OCI-LY7 (cell line): Measurements from ENCODE around the gene FGF11. TPM values are rescaled to one million over a fixed set of nuclear protein-coding genes. Genes with fewer than 3 reads are reported as not detected.
A peak's percentile ranks its signal among the peaks of the same experiment; 100 is the strongest.

Source experiments
- BruUV-seq: library from RNA; stranded (reverse); fragments of 400-500 nt; replicated peaks from 2 replicates; lab custom pipeline; 2021; lab: Mats Ljungman, UMichigan
- CTCF ChIA-PET: fragments of 300-600 bp; sonication (Branson Sonifier 250); formaldehyde crosslinking; loops from one replicate; lab custom pipeline; 2022; ENCODE audit warnings: antibody characterized with exemption; ENCODE audit not compliant: unreplicated experiment; lab: Charles Lee
- POLR2A ChIA-PET: fragments of 300-600 bp; sonication (Branson Sonifier 250); formaldehyde crosslinking; loops from one replicate; lab custom pipeline; 2022; ENCODE audit warnings: antibody characterized with exemption; lab: Charles Lee
- DNase-seq: peaks from one replicate; pipeline ENCODE4 v3.0.0-alpha.2; 2015; ENCODE audit warnings: low spot score
- H2AFZ ChIP-seq: fragments of 200-600 bp; sonication (generic), shearing (Covaris generic); 2 replicates; pipeline ENCODE4 v1.6.1; 2014; ENCODE audit warnings: mild to moderate bottlenecking, antibody characterized with exemption, low read length, moderate library complexity
- H3K27ac ChIP-seq: fragments of 200-600 bp; sonication (generic); 2 replicates; pipeline ENCODE4 v1.5.1; 2014; ENCODE audit warnings: mixed run types, low read depth, mild to moderate bottlenecking, moderate library complexity, low read length, inconsistent platforms; ENCODE audit not compliant: poor library complexity, severe bottlenecking
- H3K36me3 ChIP-seq: fragments of 200-600 bp; sonication (generic); 2 replicates; pipeline ENCODE4 v1.6.1; 2014; ENCODE audit warnings: mild to moderate bottlenecking, antibody characterized with exemption, low read length, moderate library complexity, mixed read lengths; ENCODE audit not compliant: insufficient read depth
- H3K4me1 ChIP-seq: fragments of 200-600 bp; sonication (generic); 2 replicates; pipeline ENCODE4 v1.5.1; 2014; ENCODE audit warnings: mild to moderate bottlenecking, low read length; ENCODE audit not compliant: insufficient read depth, poor library complexity, severe bottlenecking
- H3K4me2 ChIP-seq: fragments of 200-600 bp; sonication (generic); 2 replicates; pipeline ENCODE4 v1.6.1; 2014; ENCODE audit warnings: mild to moderate bottlenecking, low read length
- H3K4me3 ChIP-seq: fragments of 200-600 bp; sonication (generic); 2 replicates; pipeline ENCODE4 v1.5.1; 2014; ENCODE audit warnings: mild to moderate bottlenecking, low read depth, low read length; ENCODE audit not compliant: poor library complexity, severe bottlenecking
- H3K79me2 ChIP-seq: fragments of 200-600 bp; sonication (generic); 2 replicates; pipeline ENCODE4 v1.6.1; 2016; ENCODE audit warnings: low read depth, mild to moderate bottlenecking, low read length, moderate library complexity, mixed read lengths; ENCODE audit not compliant: insufficient read depth
- H3K9me2 ChIP-seq: fragments of 200-600 bp; sonication (generic); 2 replicates; pipeline ENCODE4 v1.6.1; 2016; ENCODE audit warnings: mild to moderate bottlenecking, low read length, mixed read lengths; ENCODE audit not compliant: insufficient read depth
- H3K9me3 ChIP-seq: fragments of 200-600 bp; sonication (generic); 2 replicates; pipeline ENCODE4 v1.6.1; 2014; ENCODE audit warnings: mild to moderate bottlenecking, mixed run types, low read length, mixed read lengths
- H4K20me1 ChIP-seq: fragments of 200-600 bp; sonication (generic); 2 replicates; pipeline ENCODE4 v1.6.1; 2014; ENCODE audit warnings: mild to moderate bottlenecking, antibody characterized with exemption, low read length, moderate library complexity, mixed read lengths; ENCODE audit not compliant: insufficient read depth
- CTCF ChIP-seq: fragments of 200-600 bp; sonication (generic); conservative IDR thresholded peaks from 2 replicates; pipeline ENCODE4 v1.5.1; 2014; ENCODE audit warnings: mild to moderate bottlenecking, antibody characterized with exemption, low read length, moderate library complexity, mixed read lengths
- EZH2phosphoT487 ChIP-seq: fragments of 200-600 bp; sonication (generic); IDR thresholded peaks from 2 replicates; pipeline ENCODE4 v1.6.1; 2018; ENCODE audit warnings: low read depth, borderline replicate concordance, mild to moderate bottlenecking, mixed run types, antibody characterized with exemption, low read length, moderate library complexity, mixed read lengths
- intact Hi-C: fragments of 100-400 bp; cut with micrococcal nuclease; formaldehyde crosslinking; loops from one replicate; pipeline ENCODE4 v1.10.0; 2022; ENCODE audit not compliant: unreplicated experiment
- total RNA-seq, 2 experiments: library from RNA; depleted of rRNA in 1 of 2; stranded (reverse); fragments of >200 nt in 1 of 2; shearing (Covaris generic) in 1 of 2; gene quantifications; 2 replicates each; pipeline ENCODE4 v1.2.3, GENCODE V29; 2014 to 2022

Gene FGF11
- total RNA-seq, 2 experiments from 2014 or later = 1.3 to 11.0 TPM

GRCh38 chr17:7440834-7441195 is 1.5 kb downstream of the FGF11 start:
- peaks cover 4% of the 10 kb centered on the region; the same call in 1 of the 2 replicates for H3K79me2 ChIP-seq
- H3K9me2 ChIP-seq = no peaks in the 10 kb centered on the region
- intact Hi-C loops = no loop called here
- peak overlapping the region; percentile 39; the same call in 1 of the 2 replicates for H2AFZ ChIP-seq
- POLR2A ChIA-PET = interaction anchor here (1.8 kb wide), 1 partner anchor 11 kb away, joined by 5 read pairs; no protein-coding TSS in a partner anchor
- no peak overlapping the region for H3K27ac ChIP-seq
- BruUV-seq = no TSS peak
- H3K9me3 ChIP-seq = no peaks in the 10 kb centered on the region
- H3K4me1 ChIP-seq = peaks cover 40% of the 10 kb centered on the region
- H3K36me3 ChIP-seq = no peaks in the 10 kb centered on the region
- peak overlapping the region; percentile 63 for H3K4me3 ChIP-seq
- H4K20me1 ChIP-seq = no peaks in the 10 kb centered on the region
- DNase-seq = no peak
- CTCF ChIA-PET = interaction anchor here (0.6 kb wide), 2 partner anchors 43 to 85 kb away, joined by 3 read pairs; partner anchors contain the start of gene POLR2A
- TF ChIP-seq EZH2phosphoT487 (no peak), CTCF (no peak)
- peak overlapping the region; percentile 99 for H3K4me2 ChIP-seq

GRCh38 chr17:7441266-7441665 is 2.0 kb downstream of the FGF11 start:
- no TSS peak for BruUV-seq
- H3K27ac ChIP-seq = no peak overlapping the region
- no peaks in the 10 kb centered on the region for H3K9me2 ChIP-seq
- peaks cover 2% of the 10 kb centered on the region; the same call in 1 of the 2 replicates for H3K79me2 ChIP-seq
- TF ChIP-seq EZH2phosphoT487 (no peak), CTCF (no peak)
- no peak for DNase-seq
- H3K36me3 ChIP-seq = no peaks in the 10 kb centered on the region
- ChIA-PET POLR2A (interaction anchor here (1.8 kb wide), 1 partner anchor 11 kb away, joined by 5 read pairs; no protein-coding TSS in a partner anchor), CTCF (interaction anchor here (0.6 kb wide), 2 partner anchors 43 to 85 kb away, joined by 3 read pairs; partner anchors contain the start of gene POLR2A)
- H3K4me3 ChIP-seq = no peak overlapping the region
- no peak overlapping the region; the same call in 1 of the 2 replicates for H3K4me2 ChIP-seq
- no peaks in the 10 kb centered on the region for H3K9me3 ChIP-seq
- H2AFZ ChIP-seq = no peak overlapping the region
- intact Hi-C loops = no loop called here
- no peaks in the 10 kb centered on the region for H4K20me1 ChIP-seq
- peaks cover 37% of the 10 kb centered on the region for H3K4me1 ChIP-seq

- H3K4me2 ChIP-seq = no peak overlapping the region
- intact Hi-C loops = no loop called here
- TF ChIP-seq EZH2phosphoT487 (no peak), CTCF (no peak)
- no peak for DNase-seq
- H3K79me2 ChIP-seq = no peaks in the 10 kb centered on the region
- H3K27ac ChIP-seq = no peak overlapping the region
- H3K9me3 ChIP-seq = no peaks in the 10 kb centered on the region
- no peaks in the 10 kb centered on the region for H3K36me3 ChIP-seq
- no TSS peak for BruUV-seq
- no peak overlapping the region for H2AFZ ChIP-seq
- no peak overlapping the region for H3K4me3 ChIP-seq
- H3K9me2 ChIP-seq = no peaks in the 10 kb centered on the region
- ChIA-PET POLR2A (interaction anchor here (0.6 kb wide), 2 partner anchors 13 to 124 kb away, joined by 3 to 6 read pairs; no protein-coding TSS in a partner anchor), CTCF (no interaction called here)
- no peaks in the 10 kb centered on the region for H4K20me1 ChIP-seq
- peaks cover 31% of the 10 kb centered on the region for H3K4me1 ChIP-seq
Measured at GRCh38 chr17:7442142-7442541, 2.8 kb downstream of the FGF11 start.
